Liver (tissue), 9 donors: Measurements from ENCODE around the gene FAT1. TPM values are rescaled to one million over a fixed set of nuclear protein-coding genes. Genes with fewer than 3 reads are reported as not detected.

Source experiments
- DNase-seq: peaks from one replicate; pipeline ENCODE4 v3.0.0-alpha.2; 2017; ENCODE audit warnings: low spot score
- H3K27ac ChIP-seq, 2 donors: one replicate each; pipeline ENCODE4 v1.7.0; 2013; ENCODE audit warnings: inconsistent platforms in 2 of 2, low read length in 2 of 2, control low read depth in 1 of 2, low read depth in 1 of 2, mild to moderate bottlenecking in 1 of 2
- H3K27me3 ChIP-seq, 4 donors: one replicate each; pipeline versions ENCODE4 v1.6.1 to v1.7.0; 2013; ENCODE audit warnings: low read length in 3 of 4, inconsistent platforms in 1 of 4, mild to moderate bottlenecking in 1 of 4, moderate library complexity in 1 of 4; ENCODE audit not compliant: control insufficient read depth in 4 of 4, insufficient read depth in 4 of 4
- H3K36me3 ChIP-seq, 4 donors: one replicate each; pipeline versions ENCODE4 v1.6.1 to v1.7.0; 2013; ENCODE audit warnings: low read length in 3 of 4, mild to moderate bottlenecking in 3 of 4, low read depth in 1 of 4, moderate library complexity in 1 of 4; ENCODE audit not compliant: control insufficient read depth in 4 of 4, insufficient read depth in 3 of 4
- H3K4me1 ChIP-seq, 4 donors: one replicate each; pipeline versions ENCODE4 v1.6.1 to v1.7.0; 2013; ENCODE audit warnings: low read length in 3 of 4, mild to moderate bottlenecking in 3 of 4, moderate library complexity in 1 of 4; ENCODE audit not compliant: control insufficient read depth in 4 of 4, insufficient read depth in 4 of 4
- H3K4me3 ChIP-seq, 3 donors: one replicate each; pipeline versions ENCODE4 v1.6.1 to v1.7.0; 2013; ENCODE audit warnings: low read length in 3 of 3, control low read depth in 1 of 3, low read depth in 1 of 3, mild to moderate bottlenecking in 1 of 3
- H3K9ac ChIP-seq, 2 donors: one replicate each; pipeline ENCODE4 v1.7.0; 2013; ENCODE audit warnings: low read length in 2 of 2, mild to moderate bottlenecking in 2 of 2, moderate library complexity in 2 of 2, control low read depth in 1 of 2, low read depth in 1 of 2
- H3K9me3 ChIP-seq, 4 donors: one replicate each; pipeline versions ENCODE4 v1.6.1 to v1.7.0; 2013; ENCODE audit warnings: low read length in 3 of 4; ENCODE audit not compliant: control insufficient read depth in 4 of 4
- FOXA1 ChIP-seq: IDR thresholded peaks from 2 replicates; pipeline ENCODE4 v1.6.1; 2016; ENCODE audit warnings: antibody characterized with exemption
- HNF4A ChIP-seq, 2 donors: conservative IDR thresholded peaks; 2 replicates each; pipeline ENCODE4 v1.6.1; 2016; ENCODE audit warnings: antibody characterized with exemption in 2 of 2, mild to moderate bottlenecking in 2 of 2
- HNF4G ChIP-seq: IDR thresholded peaks from 2 replicates; pipeline ENCODE4 v1.6.1; 2016; ENCODE audit warnings: antibody characterized with exemption
- NR2F2 ChIP-seq: IDR thresholded peaks from 2 replicates; pipeline ENCODE4 v1.6.1; 2016; ENCODE audit warnings: antibody characterized with exemption
- RAD21 ChIP-seq, 2 donors: IDR thresholded peaks; 2 replicates each; pipeline ENCODE4 v1.6.1; 2016; ENCODE audit warnings: antibody characterized with exemption in 2 of 2, mild to moderate bottlenecking in 2 of 2
- RXRA ChIP-seq, 2 donors: IDR thresholded peaks; 2 replicates each; pipeline ENCODE4 v1.6.1; 2017 to 2018; ENCODE audit warnings: antibody characterized with exemption in 2 of 2, mild to moderate bottlenecking in 1 of 2
- SP1 ChIP-seq: IDR thresholded peaks from 2 replicates; pipeline ENCODE4 v1.6.1; 2018; ENCODE audit warnings: antibody characterized with exemption, mild to moderate bottlenecking
- TAF1 ChIP-seq: conservative IDR thresholded peaks from 2 replicates; pipeline ENCODE4 v1.6.1; 2016; ENCODE audit warnings: antibody characterized with exemption, mild to moderate bottlenecking
- YY1 ChIP-seq: IDR thresholded peaks from 2 replicates; pipeline ENCODE4 v1.6.1; 2016; ENCODE audit warnings: antibody characterized with exemption, mild to moderate bottlenecking
- WGBS: extraction: QIAGEN DNeasy Blood & Tissue Kit; methylation state at CpG from one replicate; pipeline ENCODE4 v1.1.7; 2013; 5-methylcytosine and 5-hydroxymethylcytosine counted together
- polyA plus RNA-seq, 2 donors: library from polyadenylated mRNA; stranded (reverse) in 1 of 2; unstranded in 1 of 2; fragments of 200-250 nt in 1 of 2; fragments of >200 nt in 1 of 2; fragmentation: Nextera tagmentation in 1 of 2; extraction: Ambion mirVana in 1 of 2; gene quantifications; one replicate each; pipeline versions ENCODE4 v1.2.1 to v1.2.3, GENCODE V29; 2013 to 2015
- total RNA-seq, 2 donors: library from RNA; depleted of rRNA; stranded (reverse); fragments of >200 nt; gene quantifications; one replicate each; pipeline ENCODE4 v1.2.3, GENCODE V29; 2014
- TF ChIP-seq, protein P1 (sequence below): IDR thresholded peaks from 2 replicates; pipeline ENCODE4 v1.6.1; 2016; ENCODE audit warnings: antibody characterized with exemption
- TF ChIP-seq, protein P2 (sequence below): IDR thresholded peaks from 2 replicates; pipeline ENCODE4 v1.6.1; 2016; ENCODE audit warnings: antibody characterized with exemption
- TF ChIP-seq, protein P3 (sequence below): fragments of 150-350 bp; IDR thresholded peaks from 2 replicates; pipeline ENCODE4 v1.5.1; 2017; ENCODE audit warnings: improper control_type of control experiment, low read depth, low read length; ENCODE audit not compliant: missing input control
- donor health status: healthy.
- donor health status: healthy.
- donor health status: healthy.
- donor health status: healthy.
- donor health status: healthy.

FAT1 gene
- total and polyA plus RNA-seq, 4 donors = 10.0 to 48.0 (median 30.0) TPM

GRCh38 chr4:186724058-186724863 is 605 bp upstream of the FAT1 start:
- WGBS = under 1% methylated on average over 62 of the region's 62 CpGs
- TF ChIP-seq RXRA (IDR thresholded peaks at IDR 0.05) (no peak), YY1 (peak; percentile 3), FOXA1 (no peak), HNF4G (no peak), TAF1 (no peak), RAD21 (IDR thresholded peaks at IDR 0.05) (peak in 1 of 2 donors; percentile 18)
- Histone ChIP-seq H3K27ac (peak overlapping the region; percentile 78 to 80), H3K36me3 (no peaks in the 10 kb centered on the region), H3K9ac (peak overlapping the region; percentile 54 to 62), H3K4me3 (peak overlapping the region; percentile 68 to 88 (median 76)), H3K27me3 (no peaks in the 10 kb centered on the region), H3K9me3 (peaks cover 0 to 11% (median 1%) of the 10 kb centered on the region in 4 donors), H3K4me1 (peaks cover 3 to 35% (median 23%) of the 10 kb centered on the region in 4 donors)
- peak; percentile 51 for DNase-seq

GRCh38 chr4:186722796-186723291 is 812 bp downstream of the FAT1 start:
- DNase-seq = peak; percentile 42
- Histone ChIP-seq H3K27ac (no peak overlapping the region), H3K4me1 (peaks cover 3 to 35% (median 23%) of the 10 kb centered on the region in 4 donors), H3K9ac (peak overlapping the region in 1 of 2 donors; percentile 41), H3K27me3 (no peaks in the 10 kb centered on the region), H3K9me3 (peaks cover 0 to 15% (median 4%) of the 10 kb centered on the region in 4 donors), H3K36me3 (no peaks in the 10 kb centered on the region), H3K4me3 (peak overlapping the region; percentile 74 to 88 (median 76))
- no peak for TF ChIP-seq NR2F2
- no peak for TF ChIP-seq HNF4A (conservative IDR thresholded peaks at IDR 0.05)
- no peak for TF ChIP-seq TAF1
- TF ChIP-seq SP1 = no peak
- TF ChIP-seq, protein P1, sequence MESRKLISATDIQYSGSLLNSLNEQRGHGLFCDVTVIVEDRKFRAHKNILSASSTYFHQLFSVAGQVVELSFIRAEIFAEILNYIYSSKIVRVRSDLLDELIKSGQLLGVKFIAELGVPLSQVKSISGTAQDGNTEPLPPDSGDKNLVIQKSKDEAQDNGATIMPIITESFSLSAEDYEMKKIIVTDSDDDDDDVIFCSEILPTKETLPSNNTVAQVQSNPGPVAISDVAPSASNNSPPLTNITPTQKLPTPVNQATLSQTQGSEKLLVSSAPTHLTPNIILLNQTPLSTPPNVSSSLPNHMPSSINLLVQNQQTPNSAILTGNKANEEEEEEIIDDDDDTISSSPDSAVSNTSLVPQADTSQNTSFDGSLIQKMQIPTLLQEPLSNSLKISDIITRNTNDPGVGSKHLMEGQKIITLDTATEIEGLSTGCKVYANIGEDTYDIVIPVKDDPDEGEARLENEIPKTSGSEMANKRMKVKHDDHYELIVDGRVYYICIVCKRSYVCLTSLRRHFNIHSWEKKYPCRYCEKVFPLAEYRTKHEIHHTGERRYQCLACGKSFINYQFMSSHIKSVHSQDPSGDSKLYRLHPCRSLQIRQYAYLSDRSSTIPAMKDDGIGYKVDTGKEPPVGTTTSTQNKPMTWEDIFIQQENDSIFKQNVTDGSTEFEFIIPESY = no peak
- TF ChIP-seq FOXA1 = no peak
- no peak for TF ChIP-seq HNF4G
- TF ChIP-seq, protein P2, sequence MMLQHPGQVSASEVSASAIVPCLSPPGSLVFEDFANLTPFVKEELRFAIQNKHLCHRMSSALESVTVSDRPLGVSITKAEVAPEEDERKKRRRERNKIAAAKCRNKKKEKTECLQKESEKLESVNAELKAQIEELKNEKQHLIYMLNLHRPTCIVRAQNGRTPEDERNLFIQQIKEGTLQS = no peak
- 5% methylated on average over 16 of the region's 16 CpGs for WGBS

- Histone ChIP-seq H3K27ac (no peak overlapping the region), H3K36me3 (no peaks in the 10 kb centered on the region), H3K9me3 (peaks cover under 1 to 15% (median 4%) of the 10 kb centered on the region in 4 donors), H3K4me1 (peaks cover 0 to 21% (median 9%) of the 10 kb centered on the region in 4 donors), H3K4me3 (no peak overlapping the region), H3K27me3 (no peaks in the 10 kb centered on the region), H3K9ac (no peak overlapping the region)
- WGBS = 82% methylated on average over 4 of the region's 4 CpGs
- no peak for DNase-seq
- no peak for TF ChIP-seq HNF4G
- TF ChIP-seq, protein P3, sequence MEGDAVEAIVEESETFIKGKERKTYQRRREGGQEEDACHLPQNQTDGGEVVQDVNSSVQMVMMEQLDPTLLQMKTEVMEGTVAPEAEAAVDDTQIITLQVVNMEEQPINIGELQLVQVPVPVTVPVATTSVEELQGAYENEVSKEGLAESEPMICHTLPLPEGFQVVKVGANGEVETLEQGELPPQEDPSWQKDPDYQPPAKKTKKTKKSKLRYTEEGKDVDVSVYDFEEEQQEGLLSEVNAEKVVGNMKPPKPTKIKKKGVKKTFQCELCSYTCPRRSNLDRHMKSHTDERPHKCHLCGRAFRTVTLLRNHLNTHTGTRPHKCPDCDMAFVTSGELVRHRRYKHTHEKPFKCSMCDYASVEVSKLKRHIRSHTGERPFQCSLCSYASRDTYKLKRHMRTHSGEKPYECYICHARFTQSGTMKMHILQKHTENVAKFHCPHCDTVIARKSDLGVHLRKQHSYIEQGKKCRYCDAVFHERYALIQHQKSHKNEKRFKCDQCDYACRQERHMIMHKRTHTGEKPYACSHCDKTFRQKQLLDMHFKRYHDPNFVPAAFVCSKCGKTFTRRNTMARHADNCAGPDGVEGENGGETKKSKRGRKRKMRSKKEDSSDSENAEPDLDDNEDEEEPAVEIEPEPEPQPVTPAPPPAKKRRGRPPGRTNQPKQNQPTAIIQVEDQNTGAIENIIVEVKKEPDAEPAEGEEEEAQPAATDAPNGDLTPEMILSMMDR = peak; percentile 40
- TF ChIP-seq RAD21 (IDR thresholded peaks at IDR 0.05) = peak; percentile 70 to 71
Measured at GRCh38 chr4:186719925-186720694, 3.5 kb downstream of the FAT1 start.
